Smooth muscle cell (in vitro differentiated cells): Measurements from ENCODE around the gene FAM13A. TPM values are rescaled to one million over a fixed set of nuclear protein-coding genes. Genes with fewer than 3 reads are reported as not detected.
"Not testable (repeated sequence)": the region's sequence is repeated elsewhere in the genome, so short reads cannot be mapped to it uniquely, and the experiment has no call there.

ENCODE experiments used
- DNase-seq: peaks from one replicate; lab custom pipeline; 2025; ENCODE audit not compliant: unreplicated experiment; lab: John Stamatoyannopoulos, UW
- H2AFZ ChIP-seq: fragments of 200-600 bp; sonication (generic); 2 replicates; pipeline ENCODE4 v1.6.0; 2016; ENCODE audit warnings: antibody characterized with exemption, low read depth, mild to moderate bottlenecking
- H3F3A ChIP-seq: fragments of 200-600 bp; sonication (generic); 2 replicates; pipeline ENCODE4 v1.6.0; 2017; ENCODE audit warnings: antibody characterized with exemption, low read depth
- H3K27ac ChIP-seq: fragments of 200-600 bp; sonication (generic); 2 replicates; pipeline ENCODE4 v1.5.1; 2016; ENCODE audit warnings: low read depth, mild to moderate bottlenecking
- H3K27me3 ChIP-seq: fragments of 200-600 bp; sonication (generic); 2 replicates; pipeline ENCODE4 v1.6.1; 2016; ENCODE audit warnings: low read depth, mild to moderate bottlenecking
- H3K36me3 ChIP-seq: fragments of 200-600 bp; sonication (generic); 2 replicates; pipeline ENCODE4 v1.5.1; 2016; ENCODE audit warnings: low read depth
- H3K4me1 ChIP-seq: fragments of 200-600 bp; sonication (generic); 2 replicates; pipeline ENCODE4 v1.5.1; 2016; ENCODE audit warnings: low read depth
- H3K4me2 ChIP-seq: fragments of 200-600 bp; sonication (generic); 2 replicates; pipeline ENCODE4 v1.6.0; 2016; ENCODE audit warnings: mild to moderate bottlenecking
- H3K4me3 ChIP-seq: fragments of 200-600 bp; sonication (generic); 2 replicates; pipeline ENCODE4 v1.5.1; 2016; ENCODE audit warnings: mild to moderate bottlenecking
- H3K79me2 ChIP-seq: fragments of 200-600 bp; sonication (generic); 2 replicates; pipeline ENCODE4 v1.6.0; 2016; ENCODE audit warnings: low read depth, mild to moderate bottlenecking
- H3K9ac ChIP-seq: fragments of 200-600 bp; sonication (generic); 2 replicates; pipeline ENCODE4 v1.6.0; 2016; ENCODE audit warnings: low read depth
- H3K9me3 ChIP-seq: fragments of 200-600 bp; sonication (generic); replicated peaks from 2 replicates; pipeline ENCODE4 v1.5.1; 2016; ENCODE audit warnings: low read depth
- H4K20me1 ChIP-seq: fragments of 200-600 bp; sonication (generic); 2 replicates; pipeline ENCODE4 v1.6.0; 2016; ENCODE audit warnings: low read depth
- CTCF ChIP-seq: fragments of 200-600 bp; sonication (generic); IDR thresholded peaks from 2 replicates; pipeline ENCODE4 v1.5.1; 2017; ENCODE audit warnings: borderline replicate concordance, mild to moderate bottlenecking, antibody characterized with exemption; ENCODE audit not compliant: insufficient read depth, poor library complexity, severe bottlenecking
- WGBS: methylation state at CpG from one replicate; pipeline ENCODE4 v1.1.7; 2016; ENCODE audit warnings: low lambda C conversion rate; 5-methylcytosine and 5-hydroxymethylcytosine counted together
- polyA plus RNA-seq: library from polyadenylated mRNA; unstranded; fragments of >200 nt; fragmentation: Nextera tagmentation; extraction: Ambion mirVana; gene quantifications from 2 replicates; pipeline ENCODE4 v1.2.1, GENCODE V29; 2016
- total RNA-seq: library from RNA; depleted of rRNA; stranded (reverse); fragments of >200 nt; gene quantifications from 2 replicates; pipeline ENCODE4 v1.2.3, GENCODE V29; 2014

Gene FAM13A
- total and polyA plus RNA-seq, 2 experiments from 2014 or later = 14.6 to 39.9 TPM

GRCh38 chr4:88933414-88934160 lies 123.4 kb downstream of the FAM13A start:
- Histone ChIP-seq H3F3A (peaks cover 5% of the 10 kb centered on the region), H3K4me3 (no peak overlapping the region), H3K36me3 (no peaks in the 10 kb centered on the region), H3K9me3 (no peaks in the 10 kb centered on the region), H4K20me1 (no peaks in the 10 kb centered on the region), H3K27ac (no peak overlapping the region), H3K4me2 (no peak overlapping the region), H3K27me3 (no peaks in the 10 kb centered on the region), H3K79me2 (no peaks in the 10 kb centered on the region), H2AFZ (no peak overlapping the region), H3K9ac (no peak overlapping the region), H3K4me1 (peaks cover 14% of the 10 kb centered on the region)
- no peak for TF ChIP-seq CTCF
- 50% methylated on average over 3 of the region's 3 CpGs for WGBS
- DNase-seq = no peak

- DNase-seq = no peak
- Histone ChIP-seq H3K9me3 (no peaks in the 10 kb centered on the region), H3K27ac (no peak overlapping the region), H3K36me3 (no peaks in the 10 kb centered on the region), H3K27me3 (no peaks in the 10 kb centered on the region), H4K20me1 (no peaks in the 10 kb centered on the region), H3K4me2 (no peak overlapping the region), H3K79me2 (no peaks in the 10 kb centered on the region), H3F3A (no peaks in the 10 kb centered on the region), H3K4me1 (no peaks in the 10 kb centered on the region), H3K4me3 (no peak overlapping the region), H3K9ac (no peak overlapping the region), H2AFZ (no peak overlapping the region)
- TF ChIP-seq CTCF = no peak
- WGBS = 83% methylated on average over 1 of the region's 1 CpG
Observed at GRCh38 chr4:88928852-88929251, 128.1 kb downstream of the FAM13A start.

GRCh38 chr4:88927420-88927819 lies 129.6 kb downstream of the FAM13A start:
- TF ChIP-seq CTCF = no peak
- no peak for DNase-seq
- no peaks in the 10 kb centered on the region for H3F3A ChIP-seq
- H3K4me1 ChIP-seq = no peaks in the 10 kb centered on the region
- no peak overlapping the region for H3K4me2 ChIP-seq
- no peaks in the 10 kb centered on the region for H3K79me2 ChIP-seq
- H3K9me3 ChIP-seq = no peaks in the 10 kb centered on the region
- H2AFZ ChIP-seq = no peak overlapping the region
- no peaks in the 10 kb centered on the region for H4K20me1 ChIP-seq
- no peaks in the 10 kb centered on the region for H3K27me3 ChIP-seq
- no peak overlapping the region for H3K4me3 ChIP-seq
- no peak overlapping the region for H3K9ac ChIP-seq
- H3K27ac ChIP-seq = no peak overlapping the region
- H3K36me3 ChIP-seq = no peaks in the 10 kb centered on the region

GRCh38 chr4:88919056-88919455 lies 137.9 kb downstream of the FAM13A start:
- no peaks in the 10 kb centered on the region for H3F3A ChIP-seq
- H3K9me3 ChIP-seq = no peaks in the 10 kb centered on the region
- H2AFZ ChIP-seq = no peak overlapping the region
- H3K27ac ChIP-seq = no peak overlapping the region
- no peak for DNase-seq
- no peak for TF ChIP-seq CTCF
- H3K4me2 ChIP-seq = no peak overlapping the region
- no peaks in the 10 kb centered on the region for H3K4me1 ChIP-seq
- no peak overlapping the region for H3K9ac ChIP-seq
- H3K36me3 ChIP-seq = no peaks in the 10 kb centered on the region
- no peaks in the 10 kb centered on the region for H3K79me2 ChIP-seq
- H3K27me3 ChIP-seq = no peaks in the 10 kb centered on the region
- H3K4me3 ChIP-seq = no peak overlapping the region
- H4K20me1 ChIP-seq = no peaks in the 10 kb centered on the region

- not testable (repeated sequence) for H3K27ac ChIP-seq, DNase-seq, H3K79me2 ChIP-seq, H3F3A ChIP-seq, H2AFZ ChIP-seq, H4K20me1 ChIP-seq, H3K4me1 ChIP-seq, H3K4me2 ChIP-seq, H3K4me3 ChIP-seq, H3K9me3 ChIP-seq, H3K36me3 ChIP-seq, H3K27me3 ChIP-seq, H3K9ac ChIP-seq
Observed at GRCh38 chr4:88913181-88913580, 143.8 kb downstream of the FAM13A start.
